Esophagus muscularis mucosa (tissue), 3 donors: ENCODE results near the gene C4B.

Experiments used
- POLR2A ChIP-seq: fragments of 450-650 bp; IDR thresholded peaks from one replicate; pipeline ENCODE4 v1.6.1; 2017; ENCODE audit warnings: antibody characterized with exemption, moderate library complexity, mild to moderate bottlenecking, low read depth
- TF ChIP-seq, protein P1 (sequence below), 3 experiments: fragments of 200-600 bp in 2 of 3; fragments of 450-650 bp in 1 of 3; sonication (generic) in 2 of 3; IDR thresholded peaks; one replicate each; pipeline ENCODE4 v1.5.1; 2017 to 2019; ENCODE audit warnings: antibody characterized with exemption in 3 of 3, mild to moderate bottlenecking in 2 of 3, moderate library complexity in 1 of 3

DNA sequence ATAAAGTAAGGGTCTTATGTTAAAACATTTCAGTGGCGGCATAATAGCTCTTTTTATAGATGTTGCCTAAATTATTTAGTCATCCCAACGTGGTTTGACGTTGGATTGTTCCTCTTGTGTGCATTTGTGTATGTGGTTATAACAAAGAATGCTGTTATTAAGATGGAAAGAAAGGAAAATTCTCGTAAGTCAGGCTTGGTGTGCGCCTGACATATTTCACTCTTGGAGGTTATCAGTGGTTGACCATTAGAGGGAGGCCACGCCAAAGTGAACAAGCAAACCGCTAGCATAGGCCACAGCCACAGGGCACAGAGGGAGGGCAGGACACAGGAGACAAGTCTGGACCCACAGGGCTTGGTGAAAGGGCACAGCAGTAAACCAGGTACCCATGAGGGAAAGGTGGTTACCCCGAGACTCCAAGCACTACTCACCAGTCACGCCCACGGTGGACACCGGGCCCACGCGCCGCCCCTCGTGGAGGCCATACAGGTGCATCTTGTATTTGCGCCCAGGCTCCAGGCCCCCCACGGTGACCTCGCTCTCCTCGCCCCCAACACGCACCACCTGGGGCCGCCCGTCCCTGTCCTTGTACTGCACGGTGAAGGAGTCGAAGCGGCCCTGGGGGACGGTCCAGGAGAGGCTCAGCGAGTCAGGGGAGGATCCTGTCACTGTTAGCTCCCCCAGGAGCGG lies 46.5 kb downstream of the C4B start:
- TF ChIP-seq, protein P1, sequence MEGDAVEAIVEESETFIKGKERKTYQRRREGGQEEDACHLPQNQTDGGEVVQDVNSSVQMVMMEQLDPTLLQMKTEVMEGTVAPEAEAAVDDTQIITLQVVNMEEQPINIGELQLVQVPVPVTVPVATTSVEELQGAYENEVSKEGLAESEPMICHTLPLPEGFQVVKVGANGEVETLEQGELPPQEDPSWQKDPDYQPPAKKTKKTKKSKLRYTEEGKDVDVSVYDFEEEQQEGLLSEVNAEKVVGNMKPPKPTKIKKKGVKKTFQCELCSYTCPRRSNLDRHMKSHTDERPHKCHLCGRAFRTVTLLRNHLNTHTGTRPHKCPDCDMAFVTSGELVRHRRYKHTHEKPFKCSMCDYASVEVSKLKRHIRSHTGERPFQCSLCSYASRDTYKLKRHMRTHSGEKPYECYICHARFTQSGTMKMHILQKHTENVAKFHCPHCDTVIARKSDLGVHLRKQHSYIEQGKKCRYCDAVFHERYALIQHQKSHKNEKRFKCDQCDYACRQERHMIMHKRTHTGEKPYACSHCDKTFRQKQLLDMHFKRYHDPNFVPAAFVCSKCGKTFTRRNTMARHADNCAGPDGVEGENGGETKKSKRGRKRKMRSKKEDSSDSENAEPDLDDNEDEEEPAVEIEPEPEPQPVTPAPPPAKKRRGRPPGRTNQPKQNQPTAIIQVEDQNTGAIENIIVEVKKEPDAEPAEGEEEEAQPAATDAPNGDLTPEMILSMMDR (IDR thresholded peaks at IDR 0.05): no peak
- TF ChIP-seq POLR2A: no peak
